CD4-positive, alpha-beta T cell treated with Interleukin-6 at 100 ng/mL for 8 hours (primary cell): ENCODE measurements around the gene ZCCHC4.

Experiments
- DNase-seq: peaks from one replicate; pipeline ENCODE4 v3.0.0-alpha.2; 2020; ENCODE audit warnings: mixed read lengths, low spot score

The ZCCHC4 gene

GRCh38 chr4:25312496-25313200 is at the start of gene ZCCHC4:
Gene ZCCHC4, plus strand, starts transcription at chr4:25312774. Its CDS starts 36 bp downstream, at chr4:25312810.
- peak; percentile 85 for DNase-seq

- no peak for DNase-seq
Measured at GRCh38 chr4:25271866-25272265, 40.7 kb upstream of the ZCCHC4 start.

- DNase-seq = no peak
Measured at GRCh38 chr4:25280210-25280609, 32.4 kb upstream of the ZCCHC4 start.

DNA sequence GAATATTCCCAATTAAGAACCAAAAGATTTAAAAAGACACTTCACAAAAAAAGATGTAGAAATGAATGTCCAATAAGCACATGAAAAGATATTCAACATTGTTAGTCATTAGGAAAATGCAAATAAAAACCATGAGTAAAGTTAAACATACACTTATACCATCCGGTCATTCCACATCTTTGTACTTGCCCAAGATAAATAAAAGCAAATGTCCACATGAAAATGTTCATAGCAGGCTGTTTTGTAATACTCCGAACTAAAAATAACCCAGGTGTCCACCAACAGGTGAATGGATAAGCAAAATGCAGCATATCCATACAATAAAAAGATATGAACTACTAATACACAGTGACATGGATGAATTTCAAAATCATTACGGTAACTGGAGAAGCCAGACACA is 28.6 kb upstream of the ZCCHC4 start:
- no peak for DNase-seq

DNA sequence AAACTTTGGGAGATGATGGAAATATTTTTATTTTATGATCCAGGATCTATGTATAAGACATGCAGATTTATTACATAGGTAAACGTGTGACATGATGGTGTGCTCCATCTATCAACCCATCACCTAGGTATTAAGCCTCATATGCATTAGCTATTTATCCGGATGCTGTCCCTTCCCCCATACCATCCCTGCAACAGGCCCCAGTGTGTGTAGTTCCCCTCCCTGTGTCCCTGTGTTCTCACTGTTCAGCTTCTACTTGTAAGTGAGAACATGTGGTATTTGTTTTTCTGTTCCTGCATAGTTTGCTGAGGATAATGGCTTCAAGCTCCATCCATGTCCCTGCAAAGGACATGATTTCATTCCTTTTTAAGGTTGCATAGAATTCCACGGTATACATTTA is 28.1 kb upstream of the ZCCHC4 start:
- DNase-seq = no peak

- no peak for DNase-seq
Measured at GRCh38 chr4:25290490-25291067, 22.0 kb upstream of the ZCCHC4 start.

- no peak for DNase-seq
Measured at GRCh38 chr4:25291158-25291733, 21.3 kb upstream of the ZCCHC4 start.

DNA sequence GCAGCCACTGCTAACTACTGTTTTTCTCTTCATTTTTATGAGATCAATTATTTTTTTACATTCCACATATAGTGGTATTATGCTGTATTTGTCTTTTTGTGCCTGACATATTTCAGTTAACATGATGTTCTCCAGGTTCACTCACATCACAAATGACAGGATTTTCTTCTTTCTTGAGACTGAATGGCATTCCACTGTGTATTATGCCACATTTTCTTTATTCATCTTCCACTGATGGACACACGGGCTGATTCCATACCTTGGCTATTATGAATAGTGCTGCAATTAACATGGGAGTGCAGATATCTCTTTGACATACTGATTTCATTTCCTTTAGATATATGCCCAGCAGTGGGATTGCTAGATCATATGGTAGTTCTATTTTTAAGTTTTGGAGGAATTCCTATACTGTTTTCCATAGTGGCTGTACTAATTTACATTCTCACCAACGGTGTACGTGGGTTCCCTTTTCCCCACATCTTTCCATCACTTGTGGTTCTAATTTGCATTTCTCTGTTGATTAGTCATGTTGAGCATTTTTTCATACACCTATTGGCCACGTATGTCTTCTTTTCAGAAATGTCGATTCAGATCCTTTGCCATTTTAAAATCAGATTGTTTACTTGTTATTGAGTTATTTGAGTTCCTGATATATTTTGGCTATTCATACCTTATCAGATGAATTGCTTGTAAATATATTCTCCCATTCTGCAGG is 14.9 kb upstream of the ZCCHC4 start:
- DNase-seq = no peak

DNA sequence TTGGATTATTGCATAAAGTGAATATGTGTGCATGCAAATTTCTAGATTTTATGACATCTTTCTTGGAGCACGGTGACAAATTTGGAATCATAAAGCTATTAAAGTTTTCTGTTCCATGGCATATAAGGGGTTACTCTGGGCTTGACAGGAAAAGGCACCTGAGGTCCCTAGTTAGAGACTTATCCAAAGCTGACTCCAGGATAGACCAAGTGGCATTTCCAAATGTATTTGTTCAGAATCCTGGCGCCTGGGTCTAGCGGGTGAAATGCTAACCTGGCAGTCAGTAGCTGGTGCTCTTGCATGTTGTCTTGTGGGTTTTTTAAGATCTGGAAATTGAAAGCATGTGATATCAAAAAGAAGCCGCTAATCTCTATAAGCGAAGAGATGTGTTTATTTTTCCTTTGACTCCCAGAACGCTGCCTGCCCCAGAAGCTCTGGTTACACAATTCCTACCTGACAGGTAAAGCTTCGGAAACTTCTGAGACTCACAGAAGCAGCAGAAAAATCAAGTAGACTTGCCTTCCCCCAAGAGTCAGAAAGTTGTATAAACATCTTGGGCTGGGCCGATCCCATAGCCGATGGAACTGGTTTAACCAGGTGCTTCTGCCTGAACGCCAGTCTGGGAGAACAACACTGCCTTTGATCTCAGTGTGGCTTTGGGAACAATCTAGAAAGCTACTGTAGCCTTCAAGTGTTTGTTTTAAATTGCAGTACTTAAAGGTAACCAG is 12.9 kb upstream of the ZCCHC4 start:
- DNase-seq = no peak

GRCh38 chr4:25301471-25301870 is 11.1 kb upstream of the ZCCHC4 start:
- DNase-seq = no peak

DNA sequence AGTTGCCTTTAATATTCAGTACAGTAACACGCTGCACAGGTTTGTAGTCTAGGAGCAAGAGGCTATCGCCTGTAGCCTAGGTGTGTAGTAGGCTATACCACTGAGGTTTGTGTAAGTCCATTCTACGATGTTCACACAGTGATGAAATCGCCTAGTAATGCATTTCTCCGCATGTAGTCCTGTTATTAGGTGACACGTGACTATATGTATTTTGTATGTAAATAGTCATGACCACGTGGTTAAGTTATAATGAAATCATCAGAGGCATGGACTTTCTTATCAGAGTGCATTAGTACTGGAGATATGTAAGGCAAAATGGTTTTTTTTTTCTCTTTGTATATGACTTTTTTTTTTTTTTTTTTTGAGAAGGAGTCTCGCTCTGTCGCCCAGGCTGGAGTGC is 9.9 kb upstream of the ZCCHC4 start:
- DNase-seq = no peak

DNA sequence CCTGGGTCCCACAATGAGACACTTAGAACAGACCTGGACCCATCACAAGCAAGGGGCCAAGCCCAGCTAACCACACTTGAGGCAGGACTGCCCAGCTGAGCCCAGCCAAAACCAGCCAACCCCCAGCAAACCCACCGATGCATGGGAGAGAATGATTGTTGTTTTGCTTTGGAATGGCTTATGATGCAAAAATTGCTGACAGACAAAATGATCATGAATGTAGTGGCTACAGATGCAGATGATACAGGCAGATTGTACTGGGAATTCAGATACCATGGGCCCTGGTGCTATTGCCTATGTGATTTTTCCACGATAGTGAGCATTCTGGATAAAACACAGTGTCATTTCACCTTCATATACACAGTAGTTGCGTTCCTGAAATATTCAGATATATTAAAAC is 9.0 kb upstream of the ZCCHC4 start:
- no peak for DNase-seq

GRCh38 chr4:25306518-25307057 is 6.0 kb upstream of the ZCCHC4 start:
- no peak for DNase-seq

DNA sequence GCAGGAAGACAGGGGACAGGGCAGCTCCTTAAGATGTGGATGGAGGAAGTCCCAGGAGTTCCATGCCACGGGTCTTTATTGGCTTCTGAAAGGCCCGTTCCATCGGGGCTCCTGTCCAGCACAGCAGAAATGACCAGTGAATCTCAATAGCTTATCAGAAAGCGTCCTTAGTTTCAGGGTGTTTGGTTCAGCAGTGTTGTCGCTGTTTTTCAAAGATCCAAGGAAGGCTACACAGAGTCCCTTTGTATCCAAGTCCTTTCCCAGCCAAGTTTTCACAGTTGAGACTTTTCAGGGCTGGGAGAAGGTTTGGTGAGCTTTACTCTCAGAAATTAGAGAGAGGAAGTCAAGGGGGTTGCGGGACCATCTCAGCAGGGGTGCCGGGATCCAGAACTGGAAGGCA is 5.0 kb upstream of the ZCCHC4 start:
- no peak for DNase-seq

GRCh38 chr4:25308306-25308705 is 4.3 kb upstream of the ZCCHC4 start:
- no peak for DNase-seq

DNA sequence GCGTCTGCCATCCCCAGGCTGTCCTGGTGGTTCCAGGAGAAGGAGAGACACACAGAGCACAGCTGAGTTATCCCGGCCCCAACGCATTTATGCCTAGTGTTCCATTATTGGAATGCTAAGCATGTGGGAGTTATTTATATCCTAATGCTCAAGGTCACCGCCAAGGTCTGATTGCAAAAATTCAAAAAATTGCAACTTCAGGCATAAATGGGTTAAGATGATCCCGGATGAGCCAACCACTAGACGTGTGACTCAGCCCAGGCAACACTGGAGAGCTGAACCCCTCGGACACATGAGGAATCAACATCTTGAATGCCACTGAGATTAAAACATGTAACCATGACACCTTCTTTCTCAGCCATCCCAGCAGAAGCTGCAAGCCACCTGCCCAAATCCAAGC is 3.8 kb upstream of the ZCCHC4 start:
- no peak for DNase-seq

DNA sequence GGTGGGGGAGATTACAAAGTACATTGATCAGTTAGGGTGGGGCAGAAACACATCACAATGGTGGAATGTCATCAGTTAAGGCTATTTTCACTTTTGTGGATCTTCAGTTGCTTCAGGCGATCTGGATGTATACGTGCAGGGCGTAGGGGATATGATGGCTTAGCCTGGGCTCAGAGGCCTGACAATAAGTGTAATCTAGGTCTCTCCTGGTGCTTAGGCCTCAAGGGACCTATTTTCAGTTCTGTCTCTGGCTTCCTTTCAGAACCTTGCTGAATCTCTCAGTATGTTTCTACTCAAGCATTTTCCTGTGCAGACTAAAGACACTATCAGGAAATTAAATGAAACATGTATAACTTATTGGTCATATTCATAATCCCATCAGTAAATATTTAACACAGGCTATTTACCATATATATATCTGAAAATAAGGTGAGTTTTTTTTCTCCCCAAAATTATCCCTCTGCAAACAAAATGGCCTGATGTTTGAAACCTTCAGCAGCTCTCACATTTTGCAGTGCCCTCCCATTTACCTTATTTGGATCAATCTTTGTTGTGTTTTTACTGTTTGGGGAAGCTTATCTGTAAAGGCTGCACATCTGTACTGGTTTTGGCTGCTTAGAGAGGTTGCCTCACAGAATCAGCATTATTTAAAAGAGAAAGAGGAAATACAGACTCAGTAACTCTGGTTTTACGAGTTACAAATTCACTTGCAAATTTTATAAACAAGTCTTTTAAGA is 2.3 kb upstream of the ZCCHC4 start:
- DNase-seq = no peak

- DNase-seq = no peak
Measured at GRCh38 chr4:25310803-25311166, 1.8 kb upstream of the ZCCHC4 start.

GRCh38 chr4:25313201-25313895 is 774 bp downstream of the ZCCHC4 start:
- no peak for DNase-seq

GRCh38 chr4:25320336-25320735 is 7.8 kb downstream of the ZCCHC4 start:
- no peak for DNase-seq

DNA sequence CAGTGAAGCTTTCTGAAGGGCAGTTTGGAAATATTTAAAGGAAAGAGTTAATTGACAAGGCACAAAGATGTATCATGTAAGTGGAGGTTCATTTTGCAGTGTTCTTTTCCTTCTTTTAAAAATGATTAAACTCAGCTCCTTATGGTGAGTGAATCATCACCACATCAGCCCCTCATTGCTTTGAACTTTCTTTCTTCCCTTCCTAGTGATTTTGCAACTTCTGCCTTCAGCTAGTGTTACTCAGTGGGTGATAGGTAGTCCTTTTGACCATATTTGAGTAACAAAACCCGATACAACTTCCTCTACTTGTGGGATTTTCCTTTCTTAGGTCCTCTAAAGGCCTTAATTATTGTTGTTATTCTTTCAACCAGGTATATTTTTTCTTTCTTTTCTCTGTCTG is 8.2 kb downstream of the ZCCHC4 start:
- DNase-seq = no peak
